Right lobe of liver (tissue), 4 donors: ENCODE results near the gene FLVCR2.

ENCODE experiments used
- POLR2A ChIP-seq: fragments of 450-650 bp; IDR thresholded peaks from one replicate; pipeline ENCODE4 v1.6.1; 2017; ENCODE audit warnings: antibody characterized with exemption, mild to moderate bottlenecking
- TF ChIP-seq, protein P1 (sequence below), 4 donors: fragments of 200-600 bp in 3 of 4; fragments of 450-650 bp in 1 of 4; IDR thresholded peaks; one replicate each; pipeline versions ENCODE4 v1.5.1 to v1.8.0; 2016 to 2022; ENCODE audit warnings: antibody characterized with exemption in 4 of 4, mild to moderate bottlenecking in 2 of 4
- donor health status: DM: no; HTN: no; CAD: no.
- donor health status: DM: no; HTN: no; CAD: no.
- donor health status: DM: no; HTN: yes; CAD: no.

DNA sequence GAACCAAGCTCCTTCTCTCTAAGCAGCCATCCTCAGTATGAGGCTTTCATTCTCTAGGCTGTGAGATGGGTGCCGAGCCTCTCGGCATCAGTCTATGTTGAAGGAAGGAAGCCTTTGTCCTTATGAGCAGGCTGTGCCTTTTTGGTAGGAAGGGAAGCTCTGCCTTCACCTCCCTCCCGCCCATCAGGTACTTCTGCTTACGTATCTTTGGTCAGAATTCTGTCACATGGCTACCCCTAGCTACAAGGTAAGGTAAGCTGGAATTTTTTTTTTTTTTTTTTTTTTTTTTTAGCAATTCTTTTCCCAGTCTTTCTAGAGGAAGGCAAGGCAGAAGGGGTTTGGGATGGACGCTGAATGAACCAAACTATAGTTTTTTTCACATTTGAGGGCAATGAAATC, 39.3 kb upstream of the FLVCR2 start:
- TF ChIP-seq, protein P1, sequence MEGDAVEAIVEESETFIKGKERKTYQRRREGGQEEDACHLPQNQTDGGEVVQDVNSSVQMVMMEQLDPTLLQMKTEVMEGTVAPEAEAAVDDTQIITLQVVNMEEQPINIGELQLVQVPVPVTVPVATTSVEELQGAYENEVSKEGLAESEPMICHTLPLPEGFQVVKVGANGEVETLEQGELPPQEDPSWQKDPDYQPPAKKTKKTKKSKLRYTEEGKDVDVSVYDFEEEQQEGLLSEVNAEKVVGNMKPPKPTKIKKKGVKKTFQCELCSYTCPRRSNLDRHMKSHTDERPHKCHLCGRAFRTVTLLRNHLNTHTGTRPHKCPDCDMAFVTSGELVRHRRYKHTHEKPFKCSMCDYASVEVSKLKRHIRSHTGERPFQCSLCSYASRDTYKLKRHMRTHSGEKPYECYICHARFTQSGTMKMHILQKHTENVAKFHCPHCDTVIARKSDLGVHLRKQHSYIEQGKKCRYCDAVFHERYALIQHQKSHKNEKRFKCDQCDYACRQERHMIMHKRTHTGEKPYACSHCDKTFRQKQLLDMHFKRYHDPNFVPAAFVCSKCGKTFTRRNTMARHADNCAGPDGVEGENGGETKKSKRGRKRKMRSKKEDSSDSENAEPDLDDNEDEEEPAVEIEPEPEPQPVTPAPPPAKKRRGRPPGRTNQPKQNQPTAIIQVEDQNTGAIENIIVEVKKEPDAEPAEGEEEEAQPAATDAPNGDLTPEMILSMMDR (IDR thresholded peaks at IDR 0.05) = no peak
- TF ChIP-seq POLR2A = no peak
